Epidermal melanocyte (primary cell): Measurements from ENCODE around the gene DNAJB9.
"Not testable (repeated sequence)": the region's sequence is repeated elsewhere in the genome, so short reads cannot be mapped to it uniquely, and the experiment has no call there.

Source experiments
- DNase-seq: peaks from one replicate; pipeline ENCODE4 v3.0.0; 2011; ENCODE audit warnings: low spot score; ENCODE audit not compliant: insufficient read length

DNAJB9 gene

GRCh38 chr7:108569381-108570145 lies at the start of gene DNAJB9, which contains the start of gene THAP5:
TSS of gene DNAJB9 (plus strand) at chr7:108569874. CDS start at chr7:108571727, 1,853 bp downstream.
TSS of gene THAP5 (minus strand) at chr7:108569706. CDS start at chr7:108569569, 137 bp downstream.
- peak; percentile 97 for DNase-seq

DNA sequence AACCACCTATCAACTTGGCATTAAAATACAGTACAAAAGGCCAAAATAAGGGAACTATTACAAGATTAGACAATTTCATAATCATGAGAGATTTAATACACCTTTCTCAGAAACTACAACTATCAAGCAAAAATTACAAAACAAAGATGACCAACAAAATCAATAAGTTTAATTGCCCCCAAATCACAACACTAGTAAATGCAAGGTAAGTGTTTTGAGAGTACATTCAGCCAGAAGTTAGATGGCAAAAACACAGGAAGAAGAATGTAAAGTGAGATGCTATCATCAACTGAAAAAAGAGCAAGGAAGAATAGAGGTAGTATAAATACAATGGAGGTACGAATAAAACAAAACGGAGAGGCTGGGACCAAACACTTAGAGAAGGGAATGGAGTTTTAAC lies 46.9 kb upstream of the DNAJB9 start:
- DNase-seq: no peak

GRCh38 chr7:108525327-108525984 lies 44.2 kb upstream of the DNAJB9 start:
- DNase-seq: peak; percentile 48

- DNase-seq: peak; percentile 90
Measured at GRCh38 chr7:108525985-108526767, 43.5 kb upstream of the DNAJB9 start, which contains the start of gene PNPLA8. TSS of gene PNPLA8 (minus strand) at chr7:108526135. CDS start at chr7:108515491, 10,644 bp downstream.

DNA sequence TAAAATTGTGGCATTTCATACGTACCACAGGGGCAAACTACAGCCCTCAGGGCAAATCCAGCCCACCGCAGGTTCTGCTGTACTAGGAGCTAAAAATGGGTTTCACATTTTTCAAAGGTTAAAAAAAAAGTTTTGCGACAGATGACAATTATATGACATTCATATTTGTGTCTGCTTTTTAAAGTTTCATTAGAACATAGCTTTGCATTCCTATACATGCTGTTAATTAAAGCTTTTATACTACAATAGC lies 43.0 kb upstream of the DNAJB9 start:
- DNase-seq: no peak

GRCh38 chr7:108528183-108528712 lies 41.4 kb upstream of the DNAJB9 start:
- DNase-seq: no peak

DNA sequence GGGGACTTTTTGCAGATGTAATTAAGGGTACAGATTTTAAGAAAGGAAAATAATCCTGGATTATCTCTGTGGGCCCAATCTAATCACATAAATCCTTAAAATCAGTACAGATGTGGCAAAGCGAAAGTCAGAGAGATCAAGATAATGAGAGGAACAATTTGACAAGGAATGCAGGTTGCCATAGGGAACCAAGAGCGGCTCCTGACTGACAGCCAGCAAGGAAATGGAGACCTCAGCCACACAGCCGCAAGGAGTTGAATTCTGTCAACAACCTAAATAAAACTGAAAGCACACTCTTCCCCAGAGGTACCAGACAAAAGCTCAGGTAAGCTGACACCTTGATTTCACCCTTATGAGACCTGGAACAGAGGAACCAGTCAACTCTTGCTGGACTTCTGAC lies 40.3 kb upstream of the DNAJB9 start:
- DNase-seq: no peak

DNA sequence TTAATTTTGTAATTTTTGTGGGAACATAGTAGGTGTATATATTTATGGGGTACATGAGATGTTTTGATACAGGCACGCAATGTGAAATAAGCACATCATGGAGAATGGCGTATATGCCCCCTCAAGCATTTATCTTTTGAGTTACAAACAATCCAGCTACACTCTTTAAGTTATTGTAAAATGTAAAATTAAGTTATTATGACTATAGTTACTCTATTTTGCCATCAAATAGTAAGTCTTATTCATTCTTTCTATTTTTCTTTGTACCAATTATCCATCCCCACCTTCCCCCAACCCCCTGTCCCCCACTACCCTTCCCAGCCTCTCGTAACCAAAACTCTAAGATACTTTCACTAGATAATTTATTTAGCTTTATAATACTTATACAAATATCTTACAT lies 36.0 kb upstream of the DNAJB9 start:
- no peak for DNase-seq

- no peak for DNase-seq
Measured at GRCh38 chr7:108535257-108535656, 34.4 kb upstream of the DNAJB9 start.

DNA sequence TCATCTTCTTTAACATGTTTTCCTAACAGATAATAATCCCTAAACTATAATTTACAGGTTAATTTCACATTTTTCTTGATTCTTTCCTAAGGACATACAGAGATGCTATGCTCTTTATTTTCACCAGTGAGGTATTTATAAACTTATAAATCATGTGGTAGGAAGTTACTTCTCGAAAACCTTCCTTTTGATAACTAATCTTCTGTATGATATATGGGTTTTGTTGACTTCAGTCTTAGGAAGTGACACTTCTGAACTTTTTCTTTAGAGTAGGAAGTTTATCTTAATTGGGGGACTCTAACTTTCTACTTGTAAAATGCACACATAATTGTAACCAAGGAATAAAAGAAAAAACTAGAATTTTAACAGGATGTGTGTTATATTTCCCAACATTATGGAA lies 33.9 kb upstream of the DNAJB9 start:
- no peak for DNase-seq

DNA sequence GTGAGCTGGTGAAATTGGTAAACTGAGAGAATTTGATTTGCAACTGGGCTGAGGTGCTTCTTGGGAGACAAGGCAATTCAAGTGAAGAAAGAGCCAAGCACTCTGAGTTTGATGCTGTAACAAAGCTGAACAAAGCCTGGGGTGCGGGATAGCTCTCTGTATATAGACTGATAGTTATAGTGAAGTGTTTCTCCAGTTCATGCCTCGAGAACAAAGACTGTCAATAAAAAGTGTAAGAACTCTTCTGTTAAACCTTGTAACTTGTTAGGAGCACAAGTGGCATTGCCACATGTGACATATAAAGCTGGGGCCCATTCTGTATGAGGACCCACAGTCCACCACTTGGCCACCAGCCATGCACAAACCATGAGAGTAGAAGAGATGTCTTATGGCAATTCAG lies 32.4 kb upstream of the DNAJB9 start:
- no peak for DNase-seq

- not testable (repeated sequence) for DNase-seq
Measured at GRCh38 chr7:108538236-108538635, 31.4 kb upstream of the DNAJB9 start.

DNA sequence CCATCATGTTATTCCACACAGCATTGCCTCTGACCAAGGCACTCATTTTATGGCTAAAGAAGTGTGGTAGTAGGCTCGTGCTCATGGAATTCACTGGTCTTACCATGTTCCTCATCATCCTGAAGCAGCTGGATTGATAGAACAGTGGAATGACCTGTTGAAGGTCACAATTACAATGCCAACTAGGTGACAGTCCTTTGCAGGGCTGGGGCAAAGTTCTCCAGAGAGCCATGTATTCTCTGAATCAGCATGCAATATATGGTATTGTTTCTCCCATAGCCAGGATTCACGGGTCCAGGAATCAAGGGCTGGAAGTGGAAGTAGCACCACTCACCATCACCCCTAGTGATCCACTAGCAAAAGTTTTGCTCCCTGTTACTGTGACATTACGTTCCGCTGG lies 31.0 kb upstream of the DNAJB9 start:
- not testable (repeated sequence) for DNase-seq

DNA sequence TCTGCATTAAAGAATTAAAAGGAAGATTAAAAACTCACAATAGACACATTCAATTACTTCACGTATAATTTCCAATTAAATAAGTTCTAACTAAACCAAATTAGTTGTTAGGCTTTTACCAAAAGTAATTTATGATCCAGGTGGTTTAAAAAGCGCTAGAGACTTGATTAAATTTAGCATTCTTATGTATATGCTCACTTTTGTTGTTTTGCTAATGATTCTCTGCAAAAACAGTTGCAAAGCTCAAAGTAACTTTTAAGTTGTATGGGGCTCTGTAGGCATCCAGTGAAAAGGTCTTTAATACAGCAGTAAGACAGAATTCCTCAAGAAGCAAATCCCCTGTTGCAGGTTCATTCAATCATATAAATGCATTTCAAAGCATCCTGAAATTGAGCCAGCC lies 28.2 kb upstream of the DNAJB9 start:
- no peak for DNase-seq

- DNase-seq: not testable (repeated sequence)
Measured at GRCh38 chr7:108548141-108548896, 21.4 kb upstream of the DNAJB9 start.

DNA sequence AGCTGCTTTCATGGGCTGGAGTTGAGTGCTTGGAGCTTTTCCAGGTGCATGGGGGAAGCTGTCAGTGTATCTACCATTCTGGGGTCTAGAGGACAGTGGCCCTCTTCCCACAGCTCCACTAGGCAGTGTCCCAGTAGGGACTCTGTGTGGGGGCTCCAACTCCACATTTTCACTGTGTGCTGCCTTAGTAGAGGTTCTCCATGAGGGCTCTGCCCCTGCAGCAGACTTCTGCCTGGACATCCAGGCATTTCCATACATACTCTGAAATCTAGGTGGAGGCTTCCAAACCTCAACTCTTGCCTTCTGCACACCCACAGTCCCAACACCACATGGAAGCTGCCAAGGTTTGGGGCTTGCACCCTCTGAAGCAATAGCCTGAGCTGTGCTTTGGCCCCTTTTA lies 13.0 kb upstream of the DNAJB9 start:
- DNase-seq: not testable (repeated sequence)

DNA sequence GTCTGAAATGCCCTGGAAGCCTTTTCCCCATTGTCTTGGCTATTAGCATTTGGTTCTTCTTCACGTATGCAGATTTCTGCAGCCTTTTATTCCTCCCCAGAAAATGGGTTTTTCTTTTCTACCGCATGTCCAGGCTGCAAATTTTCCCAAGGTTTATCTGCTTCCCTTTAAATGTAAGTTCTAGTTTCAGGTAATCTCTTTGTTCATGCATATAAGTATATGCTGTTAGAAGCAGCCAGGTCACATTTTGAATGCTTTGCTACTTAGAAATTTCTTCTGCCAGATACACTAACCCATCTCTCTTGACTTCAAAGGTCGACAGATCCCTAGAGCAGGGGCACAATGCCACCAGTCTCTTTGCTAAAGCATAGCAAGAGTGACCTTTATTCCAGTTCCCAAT lies 12.5 kb upstream of the DNAJB9 start:
- no peak for DNase-seq

GRCh38 chr7:108557617-108558016 lies 12.1 kb upstream of the DNAJB9 start:
- DNase-seq: no peak

DNA sequence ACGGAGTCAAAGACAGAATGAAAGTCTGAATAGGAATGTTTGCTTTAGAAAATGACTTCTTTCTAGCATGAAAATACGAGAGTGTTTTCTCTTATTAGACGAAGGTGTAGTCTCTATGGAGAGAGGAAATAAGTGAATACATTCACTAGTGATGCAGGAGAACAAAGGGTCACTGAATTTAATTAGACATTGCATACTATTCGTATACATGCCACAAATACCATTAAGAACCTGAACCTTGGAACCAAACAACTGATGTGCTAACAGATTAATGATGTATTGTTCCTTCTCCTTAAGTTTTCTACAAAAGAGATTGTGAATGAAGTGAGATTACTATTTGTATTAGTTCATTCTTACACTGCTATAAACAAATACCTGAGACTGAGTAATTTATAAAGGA lies 10.4 kb upstream of the DNAJB9 start:
- no peak for DNase-seq

DNA sequence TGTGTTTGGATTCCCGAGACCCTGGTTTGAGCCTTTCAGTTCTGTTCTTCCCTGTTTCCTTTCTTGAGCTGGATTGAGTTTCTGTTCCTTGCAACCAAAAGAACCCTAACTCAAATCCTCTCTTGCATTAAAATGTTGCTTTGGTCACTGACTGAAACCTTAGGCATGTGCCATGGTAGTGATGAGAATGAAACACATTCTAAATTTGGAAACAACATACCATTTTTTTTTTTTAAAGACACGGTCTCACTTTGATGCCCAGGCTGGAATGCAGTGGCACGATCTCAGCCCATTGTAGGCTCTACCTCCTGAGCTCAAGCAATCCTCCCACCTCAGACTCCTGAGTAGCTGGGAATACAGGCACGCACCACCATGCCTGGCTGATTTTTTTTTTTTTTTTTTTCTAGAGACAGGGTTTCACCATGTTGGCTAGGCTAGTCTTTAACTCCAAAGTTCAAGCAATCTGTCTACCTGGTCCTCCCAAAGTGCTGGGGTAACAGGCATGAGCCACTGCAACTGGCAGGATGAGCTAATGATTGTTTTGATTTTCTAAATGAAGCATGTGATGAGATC lies 8.5 kb upstream of the DNAJB9 start:
- no peak for DNase-seq

GRCh38 chr7:108565987-108566386 lies 3.7 kb upstream of the DNAJB9 start:
- DNase-seq: no peak
